Measurements from ENCODE around the gene SCART1.
"Not testable (repeated sequence)": the region's sequence is repeated elsewhere in the genome, so short reads cannot be mapped to it uniquely, and the experiment has no call there.

Gene SCART1

GRCh38 chr10:133453516-133454203 is at the start of gene SCART1:
Gene SCART1 (plus strand): TSS chr10:133453945. CDS start chr10:133453998, 53 bp downstream.
- DNase-seq: no peak

- no peak for DNase-seq
These were observed 48.5 kb upstream of the SCART1 start for GRCh38 chr10:133405272-133405671.

GRCh38 chr10:133405844-133406527 is 47.8 kb upstream of the SCART1 start:
- no peak for DNase-seq

- no peak for DNase-seq
These were observed 42.0 kb upstream of the SCART1 start for GRCh38 chr10:133411523-133412380.

- DNase-seq: no peak
These were observed 41.4 kb upstream of the SCART1 start for GRCh38 chr10:133412381-133412711.

GRCh38 chr10:133414401-133414800 is 39.3 kb upstream of the SCART1 start:
- DNase-seq: not testable (repeated sequence)

- DNase-seq: no peak
These were observed 38.0 kb upstream of the SCART1 start for GRCh38 chr10:133415752-133416151.

- DNase-seq: no peak
These were observed 35.3 kb upstream of the SCART1 start for GRCh38 chr10:133418289-133418993.

GRCh38 chr10:133419211-133419950 is 34.4 kb upstream of the SCART1 start:
- no peak for DNase-seq

- DNase-seq: no peak
These were observed 33.7 kb upstream of the SCART1 start for GRCh38 chr10:133420028-133420427.

GRCh38 chr10:133420579-133420978 is 33.2 kb upstream of the SCART1 start:
- no peak for DNase-seq

GRCh38 chr10:133421336-133422222 is 32.2 kb upstream of the SCART1 start:
- no peak for DNase-seq

- no peak for DNase-seq
These were observed 31.4 kb upstream of the SCART1 start for GRCh38 chr10:133422223-133422806.

- no peak for DNase-seq
These were observed 30.7 kb upstream of the SCART1 start for GRCh38 chr10:133422807-133423771.

GRCh38 chr10:133424102-133424501 is 29.6 kb upstream of the SCART1 start:
- not testable (repeated sequence) for DNase-seq

GRCh38 chr10:133424601-133425000 is 29.1 kb upstream of the SCART1 start, which contains the start of gene SPRN:
Gene SPRN (minus strand): TSS chr10:133424625. CDS start chr10:133423681, 944 bp downstream.
- not testable (repeated sequence) for DNase-seq

- not testable (repeated sequence) for DNase-seq
These were observed 24.2 kb upstream of the SCART1 start for GRCh38 chr10:133429571-133429970.

- DNase-seq: not testable (repeated sequence)
These were observed 21.7 kb upstream of the SCART1 start for GRCh38 chr10:133431888-133432613.

GRCh38 chr10:133432789-133433188 is 21.0 kb upstream of the SCART1 start:
- DNase-seq: not testable (repeated sequence)

Data from NCI-H446 (cell line).